ENCODE results near the gene TXN. TPM values are rescaled to one million over a fixed set of nuclear protein-coding genes. Genes with fewer than 3 reads are reported as not detected.
A peak's percentile ranks its signal among the peaks of the same experiment; 100 is the strongest.

The TXN gene
- total RNA-seq, 3 donors from 2014 or later = 96.7 to 196 (median 145) TPM

GRCh38 chr9:110240198-110240597, 16.1 kb downstream of the TXN start:
- Histone ChIP-seq H3K36me3 (no peaks in the 10 kb centered on the region), H3K27me3 (no peaks in the 10 kb centered on the region), H3K4me1 (no peaks in the 10 kb centered on the region), H3K9me3 (no peaks in the 10 kb centered on the region), H3K27ac (no peak overlapping the region), H3K4me3 (no peak overlapping the region)
- intact Hi-C loops (cut with DNase I; ENCODE audit: low total_unique reads) = no loop called here
- no peak for TF ChIP-seq POLR2A (IDR thresholded peaks at IDR 0.05)
- TF ChIP-seq, protein P1, sequence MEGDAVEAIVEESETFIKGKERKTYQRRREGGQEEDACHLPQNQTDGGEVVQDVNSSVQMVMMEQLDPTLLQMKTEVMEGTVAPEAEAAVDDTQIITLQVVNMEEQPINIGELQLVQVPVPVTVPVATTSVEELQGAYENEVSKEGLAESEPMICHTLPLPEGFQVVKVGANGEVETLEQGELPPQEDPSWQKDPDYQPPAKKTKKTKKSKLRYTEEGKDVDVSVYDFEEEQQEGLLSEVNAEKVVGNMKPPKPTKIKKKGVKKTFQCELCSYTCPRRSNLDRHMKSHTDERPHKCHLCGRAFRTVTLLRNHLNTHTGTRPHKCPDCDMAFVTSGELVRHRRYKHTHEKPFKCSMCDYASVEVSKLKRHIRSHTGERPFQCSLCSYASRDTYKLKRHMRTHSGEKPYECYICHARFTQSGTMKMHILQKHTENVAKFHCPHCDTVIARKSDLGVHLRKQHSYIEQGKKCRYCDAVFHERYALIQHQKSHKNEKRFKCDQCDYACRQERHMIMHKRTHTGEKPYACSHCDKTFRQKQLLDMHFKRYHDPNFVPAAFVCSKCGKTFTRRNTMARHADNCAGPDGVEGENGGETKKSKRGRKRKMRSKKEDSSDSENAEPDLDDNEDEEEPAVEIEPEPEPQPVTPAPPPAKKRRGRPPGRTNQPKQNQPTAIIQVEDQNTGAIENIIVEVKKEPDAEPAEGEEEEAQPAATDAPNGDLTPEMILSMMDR (IDR thresholded peaks at IDR 0.05) = no peak
- TF ChIP-seq POLR2AphosphoS5 (IDR thresholded peaks at IDR 0.05) = no peak
- no peak for DNase-seq (ENCODE audit: low spot score in 2 of 2)

DNA sequence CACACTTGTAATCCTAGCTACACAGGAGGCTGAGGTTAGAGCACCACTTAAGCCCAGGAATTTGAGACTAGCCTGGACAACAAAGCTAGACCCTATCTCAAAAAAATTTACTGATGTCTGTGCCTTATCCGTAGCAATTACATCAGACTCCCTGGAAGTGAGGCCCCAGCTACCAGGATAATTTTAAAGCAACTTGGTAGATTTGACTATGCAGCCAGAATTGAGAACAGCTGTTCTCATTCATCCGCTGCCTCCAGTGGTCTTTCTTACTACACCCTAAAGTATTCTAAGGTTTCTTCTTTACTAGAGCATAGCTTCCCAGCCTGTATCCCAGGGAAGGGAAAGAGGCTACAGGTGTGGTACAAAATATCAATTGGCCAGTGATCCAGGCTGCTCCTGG, 28.0 kb downstream of the TXN start:
- DNase-seq (ENCODE audit: low spot score in 2 of 2) = no peak
- Histone ChIP-seq H3K27me3 (no peaks in the 10 kb centered on the region), H3K4me1 (no peaks in the 10 kb centered on the region), H3K27ac (no peak overlapping the region), H3K4me3 (no peak overlapping the region), H3K36me3 (no peaks in the 10 kb centered on the region), H3K9me3 (no peaks in the 10 kb centered on the region)
- intact Hi-C loops (cut with DNase I; ENCODE audit: low total_unique reads) = no loop called here
- TF ChIP-seq, protein P1 (IDR thresholded peaks at IDR 0.05) = no peak
- TF ChIP-seq POLR2A (IDR thresholded peaks at IDR 0.05) = no peak
- no peak for TF ChIP-seq POLR2AphosphoS5 (IDR thresholded peaks at IDR 0.05)

- TF ChIP-seq POLR2AphosphoS5 (IDR thresholded peaks at IDR 0.05) (no peak), POLR2A (IDR thresholded peaks at IDR 0.05) (no peak)
- TF ChIP-seq, protein P1 (IDR thresholded peaks at IDR 0.05) = no peak
- H3K9me3 ChIP-seq = no peaks in the 10 kb centered on the region
- H3K4me1 ChIP-seq = no peaks in the 10 kb centered on the region
- no peaks in the 10 kb centered on the region for H3K36me3 ChIP-seq
- H3K27ac ChIP-seq = no peak overlapping the region
- DNase-seq (ENCODE audit: low spot score in 2 of 2) = no peak
- intact Hi-C loops (cut with DNase I; ENCODE audit: low total_unique reads) = no loop called here
- H3K4me3 ChIP-seq = no peak overlapping the region
- H3K27me3 ChIP-seq = no peaks in the 10 kb centered on the region
Observed at GRCh38 chr9:110224583-110224982, 31.7 kb downstream of the TXN start.

GRCh38 chr9:110220809-110221208, 35.5 kb downstream of the TXN start:
- TF ChIP-seq, protein P1 (IDR thresholded peaks at IDR 0.05) = no peak
- TF ChIP-seq POLR2A (IDR thresholded peaks at IDR 0.05) (no peak), POLR2AphosphoS5 (IDR thresholded peaks at IDR 0.05) (no peak)
- intact Hi-C loops (cut with DNase I; ENCODE audit: low total_unique reads) = no loop called here
- Histone ChIP-seq H3K9me3 (no peaks in the 10 kb centered on the region), H3K27ac (no peak overlapping the region), H3K27me3 (no peaks in the 10 kb centered on the region), H3K4me3 (no peak overlapping the region), H3K4me1 (no peaks in the 10 kb centered on the region), H3K36me3 (no peaks in the 10 kb centered on the region)
- DNase-seq (ENCODE audit: low spot score in 2 of 2) = no peak

GRCh38 chr9:110217656-110218099, 38.6 kb downstream of the TXN start:
- TF ChIP-seq, protein P1 (IDR thresholded peaks at IDR 0.05) = peak; percentile 57 to 84 (median 74)
- TF ChIP-seq POLR2A (IDR thresholded peaks at IDR 0.05) = no peak
- intact Hi-C loops (cut with DNase I; ENCODE audit: low total_unique reads) = no loop called here
- H3K27me3 ChIP-seq = no peaks in the 10 kb centered on the region
- DNase-seq (ENCODE audit: low spot score in 2 of 2) = no peak
- no peaks in the 10 kb centered on the region for H3K4me1 ChIP-seq
- no peak overlapping the region for H3K4me3 ChIP-seq
- H3K27ac ChIP-seq = no peak overlapping the region
- no peaks in the 10 kb centered on the region for H3K9me3 ChIP-seq
- H3K36me3 ChIP-seq = no peaks in the 10 kb centered on the region

Data from breast epithelium (tissue), 4 donors.